GM12892 (cell line): ENCODE results near the gene SNU13.
"Not testable (repeated sequence)": the region's sequence is repeated elsewhere in the genome, so short reads cannot be mapped to it uniquely, and the experiment has no call there.

Source experiments
- POLR2AphosphoS5 ChIP-seq: IDR thresholded peaks from 2 replicates; pipeline ENCODE4 v1.6.1; 2011; ENCODE audit warnings: low read depth, low read length, control low read depth
- TAF1 ChIP-seq: IDR thresholded peaks from 2 replicates; pipeline ENCODE4 v1.6.1; 2011; ENCODE audit warnings: low read depth, mild to moderate bottlenecking, control low read depth, low read length, borderline replicate concordance

DNA sequence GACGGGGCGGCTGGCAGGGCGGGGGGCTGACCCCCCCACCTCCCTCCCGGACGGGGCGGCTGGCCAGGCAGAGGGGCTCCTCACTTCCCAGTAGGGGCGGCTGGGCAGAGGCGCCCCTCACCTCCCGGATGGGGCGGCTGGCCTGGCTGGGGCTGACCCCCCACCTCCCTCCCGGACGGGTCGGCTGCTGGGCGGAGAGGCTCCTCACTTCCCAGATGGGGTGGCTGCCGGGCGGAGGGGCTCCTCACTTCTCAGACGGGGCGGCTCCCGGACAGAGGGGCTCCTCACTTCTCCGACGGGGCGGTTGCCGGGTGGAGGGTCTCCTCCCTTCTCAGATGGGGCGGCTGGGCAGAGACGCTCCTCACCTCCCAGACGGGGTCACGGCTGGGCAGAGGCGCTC, 57.6 kb downstream of the SNU13 start:
- TF ChIP-seq TAF1, POLR2AphosphoS5: not testable (repeated sequence)
